GM12872 (cell line): ENCODE results near the gene ARSD.
A peak's percentile ranks its signal among the peaks of the same experiment; 100 is the strongest.

Experiments
- CTCF ChIP-seq: IDR thresholded peaks from 3 replicates; pipeline ENCODE4 v1.5.1; 2011; ENCODE audit warnings: low read depth, mild to moderate bottlenecking, low read length, moderate library complexity; ENCODE audit not compliant: insufficient read depth

ARSD gene

GRCh38 chrX:2889045-2889605 is 40.0 kb downstream of the ARSD start:
- TF ChIP-seq CTCF: no peak

- TF ChIP-seq CTCF: no peak
Observed at GRCh38 chrX:2888309-2888708, 40.8 kb downstream of the ARSD start.

GRCh38 chrX:2883770-2884169 is 45.4 kb downstream of the ARSD start:
- TF ChIP-seq CTCF: no peak

GRCh38 chrX:2879670-2880069 is 49.5 kb downstream of the ARSD start:
- TF ChIP-seq CTCF: no peak

GRCh38 chrX:2878563-2878962 is 50.6 kb downstream of the ARSD start:
- no peak for TF ChIP-seq CTCF

- TF ChIP-seq CTCF: 0 out of 3 replicates have a peak, but pooled peaks have one; percentile 25
Observed at GRCh38 chrX:2875798-2876399, 53.2 kb downstream of the ARSD start.

GRCh38 chrX:2875136-2875481 is 54.0 kb downstream of the ARSD start:
- no peak for TF ChIP-seq CTCF
